GM12878 (cell line): ENCODE results near the gene PFKP.

ENCODE experiments used
- CTCF ChIP-seq, 3 experiments: IDR thresholded peaks in 2 of 3; conservative IDR thresholded peaks in 1 of 3; 2 replicates each; pipeline ENCODE4 v1.5.1; 2011; ENCODE audit warnings: low read depth in 3 of 3, low read length in 3 of 3, mild to moderate bottlenecking in 3 of 3, control low read depth in 2 of 3, moderate library complexity in 2 of 3, inconsistent platforms in 1 of 3, mixed read lengths in 1 of 3; ENCODE audit not compliant: control insufficient read depth in 2 of 3, insufficient read depth in 1 of 3; ENCODE audit errors: extremely low read depth in 1 of 3
- DPF2 ChIP-seq: fragments of 450-650 bp; IDR thresholded peaks from 2 replicates; pipeline ENCODE4 v1.6.1; 2017; ENCODE audit warnings: mild to moderate bottlenecking
- EZH2 ChIP-seq: IDR thresholded peaks from 2 replicates; pipeline ENCODE4 v1.6.1; 2012; ENCODE audit warnings: low read depth, mild to moderate bottlenecking, control low read depth, inconsistent platforms, low read length, borderline replicate concordance; ENCODE audit not compliant: control insufficient read depth
- FOS ChIP-seq: IDR thresholded peaks from 3 replicates; pipeline ENCODE4 v1.6.1; 2011; ENCODE audit warnings: borderline replicate concordance; ENCODE audit not compliant: insufficient read length; ENCODE audit errors: extremely low read depth
- IKZF1 ChIP-seq: fragments of 450-650 bp; conservative IDR thresholded peaks from 2 replicates; pipeline ENCODE4 v1.6.1; 2017; ENCODE audit warnings: antibody characterized with exemption, mild to moderate bottlenecking
- MYC ChIP-seq: IDR thresholded peaks from 2 replicates; pipeline ENCODE4 v1.6.1; 2011; ENCODE audit warnings: mild to moderate bottlenecking, low read length, moderate library complexity, inconsistent platforms; ENCODE audit not compliant: insufficient read depth, insufficient replicate concordance, insufficient read length, severe bottlenecking
- PAX8 ChIP-seq: fragments of 450-650 bp; IDR thresholded peaks from 2 replicates; pipeline ENCODE4 v1.6.1; 2017; ENCODE audit warnings: mild to moderate bottlenecking, moderate library complexity
- POLR2AphosphoS5 ChIP-seq: IDR thresholded peaks from 2 replicates; pipeline ENCODE4 v1.6.1; 2011; ENCODE audit warnings: mild to moderate bottlenecking, low read length, inconsistent platforms
- SIN3A ChIP-seq: IDR thresholded peaks from 2 replicates; pipeline ENCODE4 v1.6.1; 2012; ENCODE audit warnings: low read depth, low read length, improper control_type of control experiment
- SP1 ChIP-seq: IDR thresholded peaks from one replicate; pipeline ENCODE4 v1.6.1; 2011; ENCODE audit warnings: low read depth, low read length
- TAF1 ChIP-seq: IDR thresholded peaks from 2 replicates; pipeline ENCODE4 v1.6.1; 2011; ENCODE audit warnings: mild to moderate bottlenecking, low read depth, low read length, borderline replicate concordance
- ZNF274 ChIP-seq: IDR thresholded peaks from one replicate; pipeline ENCODE4 v1.8.0; 2011; ENCODE audit not compliant: insufficient read length, insufficient read depth
- TF ChIP-seq, protein P1 (sequence below): fragments of 450-650 bp; formaldehyde crosslinking; IDR thresholded peaks from 2 replicates; pipeline ENCODE4 v1.5.0; 2022; ENCODE audit warnings: mild to moderate bottlenecking, missing genetic modification characterization
- TF ChIP-seq, protein P2 (sequence below): fragments of 450-650 bp; IDR thresholded peaks from 2 replicates; pipeline ENCODE4 v1.6.1; 2017; ENCODE audit warnings: antibody characterized with exemption, mild to moderate bottlenecking, moderate library complexity

GRCh38 chr10:3095373-3096139 lies 28.2 kb downstream of the PFKP start:
- TF ChIP-seq SIN3A (no peak), ZNF274 (no peak), TAF1 (no peak), PAX8 (no peak), CTCF (IDR thresholded peaks at IDR 0.05 in 2 of 3, conservative IDR thresholded peaks at IDR 0.05 in 1 of 3; ENCODE audit: control insufficient read depth in 2 of 3, extremely low read depth in 1 of 3, insufficient read depth in 1 of 3, low read depth in 3 of 3, low read length in 3 of 3) (no peak), MYC (no peak), FOS (no peak), IKZF1 (no peak), EZH2 (no peak), SP1 (no peak), POLR2AphosphoS5 (no peak), DPF2 (no peak)
- TF ChIP-seq, protein P1, sequence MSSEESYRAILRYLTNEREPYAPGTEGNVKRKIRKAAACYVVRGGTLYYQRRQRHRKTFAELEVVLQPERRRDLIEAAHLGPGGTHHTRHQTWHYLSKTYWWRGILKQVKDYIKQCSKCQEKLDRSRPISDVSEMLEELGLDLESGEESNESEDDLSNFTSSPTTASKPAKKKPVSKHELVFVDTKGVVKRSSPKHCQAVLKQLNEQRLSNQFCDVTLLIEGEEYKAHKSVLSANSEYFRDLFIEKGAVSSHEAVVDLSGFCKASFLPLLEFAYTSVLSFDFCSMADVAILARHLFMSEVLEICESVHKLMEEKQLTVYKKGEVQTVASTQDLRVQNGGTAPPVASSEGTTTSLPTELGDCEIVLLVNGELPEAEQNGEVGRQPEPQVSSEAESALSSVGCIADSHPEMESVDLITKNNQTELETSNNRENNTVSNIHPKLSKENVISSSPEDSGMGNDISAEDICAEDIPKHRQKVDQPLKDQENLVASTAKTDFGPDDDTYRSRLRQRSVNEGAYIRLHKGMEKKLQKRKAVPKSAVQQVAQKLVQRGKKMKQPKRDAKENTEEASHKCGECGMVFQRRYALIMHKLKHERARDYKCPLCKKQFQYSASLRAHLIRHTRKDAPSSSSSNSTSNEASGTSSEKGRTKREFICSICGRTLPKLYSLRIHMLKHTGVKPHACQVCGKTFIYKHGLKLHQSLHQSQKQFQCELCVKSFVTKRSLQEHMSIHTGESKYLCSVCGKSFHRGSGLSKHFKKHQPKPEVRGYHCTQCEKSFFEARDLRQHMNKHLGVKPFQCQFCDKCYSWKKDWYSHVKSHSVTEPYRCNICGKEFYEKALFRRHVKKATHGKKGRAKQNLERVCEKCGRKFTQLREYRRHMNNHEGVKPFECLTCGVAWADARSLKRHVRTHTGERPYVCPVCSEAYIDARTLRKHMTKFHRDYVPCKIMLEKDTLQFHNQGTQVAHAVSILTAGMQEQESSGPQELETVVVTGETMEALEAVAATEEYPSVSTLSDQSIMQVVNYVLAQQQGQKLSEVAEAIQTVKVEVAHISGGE (CRISPR knock-in tag) = no peak
- TF ChIP-seq, protein P2, sequence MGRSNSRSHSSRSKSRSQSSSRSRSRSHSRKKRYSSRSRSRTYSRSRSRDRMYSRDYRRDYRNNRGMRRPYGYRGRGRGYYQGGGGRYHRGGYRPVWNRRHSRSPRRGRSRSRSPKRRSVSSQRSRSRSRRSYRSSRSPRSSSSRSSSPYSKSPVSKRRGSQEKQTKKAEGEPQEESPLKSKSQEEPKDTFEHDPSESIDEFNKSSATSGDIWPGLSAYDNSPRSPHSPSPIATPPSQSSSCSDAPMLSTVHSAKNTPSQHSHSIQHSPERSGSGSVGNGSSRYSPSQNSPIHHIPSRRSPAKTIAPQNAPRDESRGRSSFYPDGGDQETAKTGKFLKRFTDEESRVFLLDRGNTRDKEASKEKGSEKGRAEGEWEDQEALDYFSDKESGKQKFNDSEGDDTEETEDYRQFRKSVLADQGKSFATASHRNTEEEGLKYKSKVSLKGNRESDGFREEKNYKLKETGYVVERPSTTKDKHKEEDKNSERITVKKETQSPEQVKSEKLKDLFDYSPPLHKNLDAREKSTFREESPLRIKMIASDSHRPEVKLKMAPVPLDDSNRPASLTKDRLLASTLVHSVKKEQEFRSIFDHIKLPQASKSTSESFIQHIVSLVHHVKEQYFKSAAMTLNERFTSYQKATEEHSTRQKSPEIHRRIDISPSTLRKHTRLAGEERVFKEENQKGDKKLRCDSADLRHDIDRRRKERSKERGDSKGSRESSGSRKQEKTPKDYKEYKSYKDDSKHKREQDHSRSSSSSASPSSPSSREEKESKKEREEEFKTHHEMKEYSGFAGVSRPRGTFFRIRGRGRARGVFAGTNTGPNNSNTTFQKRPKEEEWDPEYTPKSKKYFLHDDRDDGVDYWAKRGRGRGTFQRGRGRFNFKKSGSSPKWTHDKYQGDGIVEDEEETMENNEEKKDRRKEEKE = no peak
